ENCODE data around the gene GPR152.

GPR152 gene

DNA sequence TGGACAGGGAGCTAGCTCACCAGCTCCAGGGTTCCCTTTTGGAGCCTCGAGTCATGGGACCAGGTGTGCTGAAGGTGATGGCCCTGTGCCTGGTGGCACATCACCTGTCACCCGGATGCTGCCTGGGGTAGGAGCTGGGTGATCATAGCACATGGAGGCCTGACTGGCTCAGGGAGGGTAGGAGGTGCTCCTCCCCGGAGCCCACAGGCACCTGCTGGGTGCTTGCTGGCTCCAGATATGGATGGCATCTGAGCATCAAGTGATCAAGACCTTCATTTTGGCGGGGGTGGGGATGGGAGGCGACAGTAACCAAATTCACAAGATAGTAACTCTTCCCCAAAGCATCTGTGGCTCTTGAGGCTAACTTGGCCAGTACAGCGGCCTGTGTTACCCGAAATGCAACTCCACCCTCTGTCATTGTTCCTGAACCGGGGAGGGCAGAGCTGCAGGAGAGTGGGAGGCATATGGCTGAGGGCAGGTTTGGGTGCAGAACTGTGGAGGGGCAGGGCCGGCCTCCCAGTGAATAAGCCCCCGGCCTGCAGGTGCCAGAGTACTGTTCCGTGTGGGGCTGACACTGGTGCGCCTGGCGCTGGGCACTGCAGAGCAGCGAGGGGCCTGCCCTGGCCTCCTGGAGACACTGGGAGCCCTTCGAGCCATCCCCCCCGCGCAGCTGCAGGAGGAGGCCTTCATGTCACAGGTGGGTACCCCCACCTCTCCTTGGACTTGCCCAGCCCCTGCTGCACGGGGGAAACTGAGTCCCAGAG, 43.9 kb downstream of the GPR152 start:
- DNase-seq (ENCODE audit: low spot score): no peak
- in situ Hi-C loops (cut with MboI; ENCODE audit: low sequenced_read_pairs, unreplicated experiment): no loop called here
- TF ChIP-seq, protein P1, sequence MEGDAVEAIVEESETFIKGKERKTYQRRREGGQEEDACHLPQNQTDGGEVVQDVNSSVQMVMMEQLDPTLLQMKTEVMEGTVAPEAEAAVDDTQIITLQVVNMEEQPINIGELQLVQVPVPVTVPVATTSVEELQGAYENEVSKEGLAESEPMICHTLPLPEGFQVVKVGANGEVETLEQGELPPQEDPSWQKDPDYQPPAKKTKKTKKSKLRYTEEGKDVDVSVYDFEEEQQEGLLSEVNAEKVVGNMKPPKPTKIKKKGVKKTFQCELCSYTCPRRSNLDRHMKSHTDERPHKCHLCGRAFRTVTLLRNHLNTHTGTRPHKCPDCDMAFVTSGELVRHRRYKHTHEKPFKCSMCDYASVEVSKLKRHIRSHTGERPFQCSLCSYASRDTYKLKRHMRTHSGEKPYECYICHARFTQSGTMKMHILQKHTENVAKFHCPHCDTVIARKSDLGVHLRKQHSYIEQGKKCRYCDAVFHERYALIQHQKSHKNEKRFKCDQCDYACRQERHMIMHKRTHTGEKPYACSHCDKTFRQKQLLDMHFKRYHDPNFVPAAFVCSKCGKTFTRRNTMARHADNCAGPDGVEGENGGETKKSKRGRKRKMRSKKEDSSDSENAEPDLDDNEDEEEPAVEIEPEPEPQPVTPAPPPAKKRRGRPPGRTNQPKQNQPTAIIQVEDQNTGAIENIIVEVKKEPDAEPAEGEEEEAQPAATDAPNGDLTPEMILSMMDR (IDR thresholded peaks at IDR 0.05; ENCODE audit: borderline replicate concordance, control extremely low read depth, extremely low read depth, insufficient read depth, missing control alignments): no peak

DNA sequence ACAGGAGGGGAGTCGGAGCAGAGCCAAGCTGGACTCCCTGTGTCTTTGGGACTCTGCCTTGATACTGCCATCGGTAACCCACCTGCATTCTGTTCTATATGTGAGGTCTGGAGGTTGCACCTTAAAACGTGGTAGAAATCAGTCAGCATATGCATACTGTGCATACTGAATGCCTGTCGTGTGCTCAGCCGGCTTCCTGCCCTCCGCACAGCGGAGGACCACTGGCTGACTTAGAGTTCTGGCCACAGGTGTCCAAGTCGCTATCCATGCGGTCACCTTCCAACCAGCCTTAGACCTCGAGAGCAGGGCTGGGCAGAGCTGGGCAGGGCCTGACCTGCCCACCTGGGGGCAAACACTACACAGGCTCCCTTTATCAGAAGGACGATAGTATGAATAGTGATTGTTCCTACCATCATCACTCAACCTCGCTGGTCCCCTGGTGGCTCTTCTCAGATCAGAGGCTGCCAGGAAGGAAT, 44.8 kb downstream of the GPR152 start:
- TF ChIP-seq, protein P1 (IDR thresholded peaks at IDR 0.05; ENCODE audit: borderline replicate concordance, control extremely low read depth, extremely low read depth, insufficient read depth, missing control alignments): no peak
- in situ Hi-C loops (cut with MboI; ENCODE audit: low sequenced_read_pairs, unreplicated experiment): no loop called here
- no peak for DNase-seq (ENCODE audit: low spot score)

DNA sequence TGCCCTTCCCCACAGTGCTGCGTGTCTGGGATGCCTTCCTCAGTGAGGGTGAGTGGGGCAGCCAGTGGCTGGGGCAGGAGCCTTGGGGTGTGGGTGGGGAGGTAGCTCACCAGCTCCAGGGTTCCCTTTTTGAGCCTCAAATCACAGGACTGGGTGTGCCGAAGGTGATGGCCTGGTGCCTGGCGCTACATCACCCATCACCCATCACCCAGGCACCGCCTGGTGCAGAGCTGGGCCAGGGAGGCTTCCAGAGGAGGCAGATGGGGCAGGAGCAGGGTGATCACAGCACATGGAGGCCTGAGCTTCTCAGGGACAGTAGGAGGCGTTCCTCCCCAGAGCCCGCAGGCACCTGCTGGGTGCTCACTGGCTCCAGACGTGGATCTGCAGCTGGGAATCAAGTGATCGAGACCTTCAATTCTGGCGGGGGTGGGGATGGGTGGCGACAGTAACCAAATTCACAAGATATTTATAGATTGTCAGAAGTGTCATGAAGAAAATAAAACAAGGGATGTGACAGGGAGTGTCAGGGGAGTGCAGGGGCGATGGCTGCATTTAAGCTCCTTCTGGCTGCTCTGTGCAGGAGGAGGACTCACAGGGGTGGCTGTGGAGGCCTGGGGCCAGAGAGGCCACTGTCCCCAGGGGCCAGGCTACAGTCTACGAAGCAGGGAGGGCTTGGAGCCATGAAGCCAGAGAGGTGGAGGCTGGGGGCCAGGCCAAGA, 45.4 kb downstream of the GPR152 start:
- in situ Hi-C loops (cut with MboI; ENCODE audit: low sequenced_read_pairs, unreplicated experiment): no loop called here
- TF ChIP-seq, protein P1 (IDR thresholded peaks at IDR 0.05; ENCODE audit: borderline replicate concordance, control extremely low read depth, extremely low read depth, insufficient read depth, missing control alignments): no peak
- no peak for DNase-seq (ENCODE audit: low spot score)

DNA sequence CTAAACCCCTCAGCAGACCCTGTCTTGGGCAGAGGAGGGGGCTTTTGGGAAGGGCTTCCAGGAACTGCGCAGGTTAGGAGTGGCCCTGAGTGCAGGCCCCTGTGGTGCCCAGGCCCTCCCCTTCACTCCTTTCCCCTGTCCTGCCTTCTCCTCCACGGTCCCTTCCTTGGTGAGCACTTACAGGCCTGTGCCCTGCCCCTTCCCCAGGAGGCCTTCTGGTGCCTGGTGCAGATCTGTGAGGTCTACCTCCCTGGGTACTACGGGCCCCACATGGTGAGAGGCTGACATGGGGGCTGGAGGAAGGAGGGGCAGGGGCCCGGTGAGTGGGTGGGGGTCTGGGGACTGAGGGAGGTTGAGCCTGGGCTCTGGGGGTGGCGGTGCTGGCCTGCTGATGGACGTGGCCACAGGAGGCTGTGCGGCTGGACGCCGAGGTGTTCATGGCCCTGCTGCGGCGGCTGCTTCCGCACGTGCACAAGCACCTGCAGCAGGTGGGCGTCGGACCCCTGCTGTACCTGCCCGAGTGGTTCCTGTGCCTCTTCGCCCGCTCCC, 46.0 kb downstream of the GPR152 start:
- DNase-seq (ENCODE audit: low spot score): no peak
- TF ChIP-seq, protein P1 (IDR thresholded peaks at IDR 0.05; ENCODE audit: borderline replicate concordance, control extremely low read depth, extremely low read depth, insufficient read depth, missing control alignments): no peak
- in situ Hi-C loops (cut with MboI; ENCODE audit: low sequenced_read_pairs, unreplicated experiment): no loop called here

DNA sequence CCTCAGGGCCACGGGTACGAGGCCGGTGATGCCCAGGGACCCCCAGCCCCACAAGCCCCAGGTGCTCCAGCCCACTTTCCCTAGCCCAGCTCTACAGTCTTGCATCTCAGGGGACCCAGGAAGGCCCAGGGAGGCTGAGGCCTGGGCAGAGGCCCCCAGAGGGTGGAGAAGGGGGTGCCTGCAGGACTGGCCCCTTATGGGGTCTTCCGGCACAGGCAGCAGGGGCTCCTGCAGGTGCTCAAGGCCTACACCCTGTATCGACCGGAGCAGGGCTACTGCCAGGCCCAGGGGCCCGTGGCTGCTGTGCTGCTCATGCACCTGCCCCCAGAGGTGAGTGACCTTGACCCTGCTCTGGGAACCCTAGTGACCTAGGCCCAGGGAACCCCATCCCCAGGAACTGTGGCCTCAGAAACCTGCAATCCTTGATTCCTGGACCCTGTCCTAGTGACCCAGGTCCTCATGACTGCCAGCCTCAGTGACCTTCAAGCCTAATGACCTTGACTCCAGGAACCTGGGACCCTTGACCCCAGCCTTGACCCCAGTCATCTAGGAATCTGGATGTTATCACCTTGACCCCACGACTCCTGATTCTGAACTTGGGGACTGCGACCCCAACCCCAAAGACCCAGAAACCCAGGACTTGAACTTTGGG, 46.7 kb downstream of the GPR152 start:
- in situ Hi-C loops (cut with MboI; ENCODE audit: low sequenced_read_pairs, unreplicated experiment): no loop called here
- TF ChIP-seq, protein P1 (IDR thresholded peaks at IDR 0.05; ENCODE audit: borderline replicate concordance, control extremely low read depth, extremely low read depth, insufficient read depth, missing control alignments): no peak
- no peak for DNase-seq (ENCODE audit: low spot score)

DNA sequence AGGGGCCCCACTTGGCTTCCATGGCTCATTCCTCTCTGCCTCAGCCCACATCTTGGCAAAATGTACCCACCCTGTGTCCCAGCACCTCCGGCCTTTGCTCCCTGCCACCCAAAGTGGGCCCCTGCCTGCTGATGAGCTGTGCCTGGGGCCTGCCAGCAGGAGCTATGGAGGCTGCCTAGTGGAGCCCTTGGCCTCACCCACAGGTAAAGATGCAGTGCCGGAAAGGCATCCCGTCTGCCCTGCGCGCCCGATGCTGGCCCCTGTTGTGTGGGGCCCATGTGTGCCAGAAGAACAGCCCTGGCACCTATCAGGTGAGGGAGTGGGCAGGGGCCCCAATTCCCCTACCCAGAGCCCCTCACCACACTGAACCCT, 47.3 kb downstream of the GPR152 start:
- in situ Hi-C loops (cut with MboI; ENCODE audit: low sequenced_read_pairs, unreplicated experiment): no loop called here
- no peak for DNase-seq (ENCODE audit: low spot score)
- TF ChIP-seq, protein P1 (IDR thresholded peaks at IDR 0.05; ENCODE audit: borderline replicate concordance, control extremely low read depth, extremely low read depth, insufficient read depth, missing control alignments): no peak
